Memory B cell (primary cell): ENCODE data around the gene NLRP14.

Experiments used
- ATAC-seq: fragments of 150-1000 bp; cut with Tn5 transposase; 2 replicates; pipeline ENCODE4 v1.10.0; 2021; ENCODE audit warnings: low read depth, mild to moderate bottlenecking, moderate library complexity
- DNase-seq, 2 donors: peaks; one replicate each; pipeline ENCODE4 v3.0.0; 2022; ENCODE audit warnings: low spot score in 2 of 2
- H3K27ac Mint-ChIP-seq: one replicate; pipeline ENCODE4 v1.8.0; 2022; ENCODE audit warnings: mild to moderate bottlenecking, moderate library complexity, mixed read lengths
- H3K27me3 Mint-ChIP-seq: one replicate; pipeline ENCODE4 v1.8.0; 2022; ENCODE audit warnings: mixed read lengths
- H3K36me3 Mint-ChIP-seq: one replicate; pipeline ENCODE4 v1.8.0; 2022; ENCODE audit warnings: mild to moderate bottlenecking, mixed read lengths
- H3K4me1 Mint-ChIP-seq: one replicate; pipeline ENCODE4 v1.8.0; 2022; ENCODE audit warnings: mixed read lengths
- H3K4me3 Mint-ChIP-seq: one replicate; pipeline ENCODE4 v1.8.0; 2022; ENCODE audit warnings: mild to moderate bottlenecking, moderate library complexity, mixed read lengths
- H3K9me3 Mint-ChIP-seq: one replicate; pipeline ENCODE4 v1.8.0; 2022; ENCODE audit warnings: mixed read lengths

Gene NLRP14

DNA sequence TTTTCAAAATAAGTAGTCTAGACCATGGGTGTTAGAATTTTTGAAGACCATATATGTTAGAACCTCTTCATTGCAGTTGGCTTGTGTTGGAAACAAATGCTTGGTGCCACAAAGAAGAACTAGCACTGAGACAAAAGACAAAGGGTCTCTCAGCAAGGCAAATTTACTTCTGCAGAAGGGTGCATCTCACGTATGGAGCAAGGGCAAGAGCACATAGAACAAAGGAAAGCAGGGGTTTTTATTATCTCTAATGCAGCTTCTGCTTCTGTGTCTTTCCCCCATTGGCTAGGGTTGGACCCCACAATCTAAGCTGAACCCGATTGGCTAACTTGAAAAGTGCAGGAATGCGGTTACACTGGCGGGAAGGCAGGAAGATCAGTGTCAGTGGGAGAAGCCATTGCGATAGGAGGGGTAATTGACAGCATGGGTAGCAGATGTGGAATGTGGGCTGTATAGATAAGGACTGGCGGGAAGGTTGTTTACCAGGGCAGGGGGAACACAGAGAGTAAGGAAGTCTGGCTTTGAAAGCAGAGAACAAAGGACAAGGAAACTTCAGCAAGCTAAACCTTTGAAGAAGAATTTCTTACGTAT lies 59.4 kb downstream of the NLRP14 start:
- H3K4me1 Mint-ChIP-seq, result no peaks in the 10 kb centered on the region
- H3K27ac Mint-ChIP-seq, result no peak overlapping the region
- H3K27me3 Mint-ChIP-seq, result peaks cover 11% of the 10 kb centered on the region

GRCh38 chr11:7080900-7081299 lies 60.6 kb downstream of the NLRP14 start:
- Mint-ChIP-seq H3K9me3 (peaks cover 11% of the 10 kb centered on the region), H3K4me1 (no peaks in the 10 kb centered on the region), H3K36me3 (peaks cover 4% of the 10 kb centered on the region), H3K27ac (no peak overlapping the region), H3K4me3 (no peak overlapping the region), H3K27me3 (peaks cover 11% of the 10 kb centered on the region)
- ATAC-seq (no peak), DNase-seq (no peak)

More for the DNA sequence above, 59.4 kb downstream of the NLRP14 start:
- H3K36me3 Mint-ChIP-seq, result peaks cover 4% of the 10 kb centered on the region
- ATAC-seq (no peak), DNase-seq (no peak)
- H3K9me3 Mint-ChIP-seq, result peaks cover 11% of the 10 kb centered on the region
- no peak overlapping the region for H3K4me3 Mint-ChIP-seq

GRCh38 chr11:7081441-7081840 lies 61.2 kb downstream of the NLRP14 start:
- no peak for ATAC-seq
- no peaks in the 10 kb centered on the region for H3K4me1 Mint-ChIP-seq
- H3K27ac Mint-ChIP-seq, result no peak overlapping the region
- peaks cover 10% of the 10 kb centered on the region for H3K27me3 Mint-ChIP-seq
- no peak overlapping the region for H3K4me3 Mint-ChIP-seq
- DNase-seq, result no peak
- H3K9me3 Mint-ChIP-seq, result peaks cover 11% of the 10 kb centered on the region
- peaks cover 4% of the 10 kb centered on the region for H3K36me3 Mint-ChIP-seq

- Mint-ChIP-seq H3K4me3 (no peak within 1 kb of the TSS), H3K27me3 (peaks cover 4% of the 10 kb centered on the region), H3K4me1 (no peaks in the 10 kb centered on the region), H3K9me3 (no peaks in the 10 kb centered on the region), H3K36me3 (no peaks in the 10 kb centered on the region), H3K27ac (no peak within 1 kb of the TSS)
- DNase-seq (no peak), ATAC-seq (no peak)
Observed at GRCh38 chr11:7088921-7089320, 68.6 kb downstream of the NLRP14 start, which contains the start of gene RBMXL2. Gene RBMXL2 (plus strand): TSS chr11:7088998. CDS start chr11:7089121, 123 bp downstream.

- H3K27me3 Mint-ChIP-seq, result peaks cover 6% of the 10 kb centered on the region
- no peak overlapping the region for H3K4me3 Mint-ChIP-seq
- H3K36me3 Mint-ChIP-seq, result no peaks in the 10 kb centered on the region
- no peak overlapping the region for H3K27ac Mint-ChIP-seq
- DNase-seq, result no peak
- no peak for ATAC-seq
- no peaks in the 10 kb centered on the region for H3K4me1 Mint-ChIP-seq
- H3K9me3 Mint-ChIP-seq, result no peaks in the 10 kb centered on the region
Observed at GRCh38 chr11:7089328-7090251, 69.3 kb downstream of the NLRP14 start.

DNA sequence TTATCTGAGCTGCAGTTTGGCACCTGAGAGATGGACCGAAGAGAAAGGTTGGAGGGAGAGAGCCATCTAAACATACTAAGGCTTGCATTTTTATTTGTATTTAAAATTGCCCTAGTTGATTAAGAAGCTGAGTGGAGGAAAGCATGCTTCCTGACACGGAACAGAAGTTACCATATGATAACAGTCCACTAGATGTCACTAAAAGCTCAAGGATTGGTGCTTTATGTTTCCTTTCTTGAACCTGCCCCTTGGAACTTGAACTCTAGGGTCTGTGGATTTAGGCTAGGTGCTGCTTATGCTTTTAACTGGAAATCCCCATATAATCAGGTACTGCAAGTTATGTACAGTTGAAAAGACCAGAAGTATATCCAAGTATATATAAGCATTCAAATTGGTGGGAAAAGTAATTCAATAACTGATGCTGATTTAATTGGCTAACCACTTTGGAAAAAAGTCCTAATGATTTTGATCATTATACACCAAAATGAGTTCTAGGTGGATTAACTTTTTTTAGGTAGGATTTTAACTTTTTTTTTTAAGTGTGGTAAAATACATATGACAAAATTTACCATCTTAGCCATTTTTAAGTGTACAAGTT lies 78.1 kb downstream of the NLRP14 start:
- Mint-ChIP-seq H3K4me3 (no peak overlapping the region), H3K27ac (no peak overlapping the region), H3K27me3 (peaks cover 7% of the 10 kb centered on the region), H3K36me3 (no peaks in the 10 kb centered on the region), H3K9me3 (no peaks in the 10 kb centered on the region), H3K4me1 (no peaks in the 10 kb centered on the region)
- peak in 1 of 2 donors; percentile 48 for DNase-seq
- peak; percentile 81 for ATAC-seq

GRCh38 chr11:7115780-7116179 lies 95.5 kb downstream of the NLRP14 start:
- ATAC-seq (no peak), DNase-seq (no peak)
- no peak overlapping the region for H3K27ac Mint-ChIP-seq
- no peaks in the 10 kb centered on the region for H3K4me1 Mint-ChIP-seq
- no peaks in the 10 kb centered on the region for H3K9me3 Mint-ChIP-seq
- no peak overlapping the region for H3K4me3 Mint-ChIP-seq
- H3K27me3 Mint-ChIP-seq, result peaks cover 8% of the 10 kb centered on the region
- no peaks in the 10 kb centered on the region for H3K36me3 Mint-ChIP-seq

DNA sequence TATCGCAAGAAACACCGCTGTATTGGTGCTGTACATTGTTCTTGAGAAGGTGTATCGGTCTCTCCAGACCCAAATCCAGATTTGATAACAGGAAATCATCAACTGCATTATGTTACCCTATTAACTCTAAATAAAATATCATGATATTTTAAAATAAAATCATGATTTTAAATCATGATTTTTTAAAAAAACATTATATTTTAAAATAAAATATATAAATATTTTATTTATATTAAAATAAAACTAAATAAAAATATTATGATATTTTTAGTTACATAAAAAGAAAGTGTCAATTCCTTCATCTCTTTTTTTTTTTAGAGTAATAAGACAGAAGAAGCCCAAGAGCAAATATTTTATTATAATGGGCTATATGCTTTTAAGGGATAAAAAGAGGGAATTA lies 96.1 kb downstream of the NLRP14 start:
- ATAC-seq (no peak), DNase-seq (no peak)
- H3K27ac Mint-ChIP-seq, result no peak overlapping the region
- no peak overlapping the region for H3K4me3 Mint-ChIP-seq
- H3K9me3 Mint-ChIP-seq, result no peaks in the 10 kb centered on the region
- H3K36me3 Mint-ChIP-seq, result no peaks in the 10 kb centered on the region
- H3K27me3 Mint-ChIP-seq, result peaks cover 8% of the 10 kb centered on the region
- no peaks in the 10 kb centered on the region for H3K4me1 Mint-ChIP-seq
